Measurements from ENCODE around the gene KRTAP13-1. TPM values are rescaled to one million over a fixed set of nuclear protein-coding genes. Genes with fewer than 3 reads are reported as not detected.

KRTAP13-1 gene
- polyA plus RNA-seq, 1 donor (not counting 4 experiments of a cell fraction or from before 2014, with no cell fraction given), result not detected

DNA sequence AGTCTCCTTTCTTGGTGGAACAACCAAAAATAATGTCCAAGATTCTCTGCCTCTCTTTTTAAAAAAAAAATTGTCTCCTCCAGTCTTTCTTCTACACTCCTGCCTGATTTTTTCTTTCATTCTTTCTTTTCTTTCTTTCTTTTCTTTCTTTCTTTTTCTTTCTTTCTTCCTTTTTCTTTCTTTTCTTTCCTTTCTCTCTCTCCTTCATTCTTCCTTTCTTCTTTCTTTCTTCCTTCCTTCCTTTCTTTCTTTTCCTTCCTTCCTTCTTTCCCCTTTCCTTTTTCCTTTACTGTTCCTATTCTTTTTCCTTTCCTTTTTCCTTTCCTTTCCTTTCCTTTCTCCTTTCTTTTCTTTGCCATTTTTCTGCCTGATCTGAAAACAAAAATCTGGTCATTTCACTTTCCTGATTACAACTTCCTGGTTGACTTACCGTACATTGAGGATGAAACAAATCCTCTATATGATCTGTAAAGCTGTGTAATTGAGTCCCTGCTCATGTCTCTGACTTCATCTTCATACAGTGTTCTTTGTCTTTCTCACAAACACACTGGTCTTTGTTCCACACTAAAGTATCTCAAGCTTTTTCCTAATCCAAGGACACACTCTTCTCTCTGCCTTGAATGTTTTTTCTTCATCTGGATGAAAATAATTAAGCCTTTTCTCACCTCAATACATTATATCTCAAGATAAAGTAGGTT is 41.4 kb upstream of the KRTAP13-1 start:
- Histone ChIP-seq H2AFZ (ENCODE audit: control insufficient read depth, low read length) (no peak overlapping the region), H3K9ac (ENCODE audit: control insufficient read depth, extremely low read depth, insufficient read depth, low read length) (no peak overlapping the region), H3K4me3 (ENCODE audit: control insufficient read depth in 2 of 3, extremely low read depth in 1 of 3, insufficient read depth in 2 of 3, low read depth in 1 of 3, low read length in 3 of 3) (no peak overlapping the region), H3K27ac (ENCODE audit: control insufficient read depth, insufficient read depth, low read length) (no peak overlapping the region), H3K9me1 (ENCODE audit: control insufficient read depth, extremely low read depth, insufficient read depth, low read length) (no peaks in the 10 kb centered on the region), H3K4me1 (ENCODE audit: control insufficient read depth, extremely low read depth, insufficient read depth, low read length) (no peaks in the 10 kb centered on the region), H4K20me1 (ENCODE audit: control insufficient read depth, extremely low read depth, insufficient read depth, low read length) (no peaks in the 10 kb centered on the region), H3K27me3 (ENCODE audit: control insufficient read depth, extremely low read depth, insufficient read depth, low read length) (no peaks in the 10 kb centered on the region), H3K9me3 (ENCODE audit: control insufficient read depth, low read depth, low read length) (no peaks in the 10 kb centered on the region), H3K36me3 (ENCODE audit: control insufficient read depth in 2 of 2, extremely low read depth in 1 of 2, insufficient read depth in 2 of 2, low read length in 2 of 2) (no peaks in the 10 kb centered on the region), H3K79me2 (ENCODE audit: control insufficient read depth, insufficient read depth, low read length) (no peaks in the 10 kb centered on the region), H3K4me2 (ENCODE audit: control insufficient read depth, extremely low read depth, insufficient read depth, low read depth, low read length) (no peak overlapping the region)
- no peak for TF ChIP-seq EZH2 (IDR thresholded peaks at IDR 0.05; ENCODE audit: low read length)
- TF ChIP-seq, protein P1, sequence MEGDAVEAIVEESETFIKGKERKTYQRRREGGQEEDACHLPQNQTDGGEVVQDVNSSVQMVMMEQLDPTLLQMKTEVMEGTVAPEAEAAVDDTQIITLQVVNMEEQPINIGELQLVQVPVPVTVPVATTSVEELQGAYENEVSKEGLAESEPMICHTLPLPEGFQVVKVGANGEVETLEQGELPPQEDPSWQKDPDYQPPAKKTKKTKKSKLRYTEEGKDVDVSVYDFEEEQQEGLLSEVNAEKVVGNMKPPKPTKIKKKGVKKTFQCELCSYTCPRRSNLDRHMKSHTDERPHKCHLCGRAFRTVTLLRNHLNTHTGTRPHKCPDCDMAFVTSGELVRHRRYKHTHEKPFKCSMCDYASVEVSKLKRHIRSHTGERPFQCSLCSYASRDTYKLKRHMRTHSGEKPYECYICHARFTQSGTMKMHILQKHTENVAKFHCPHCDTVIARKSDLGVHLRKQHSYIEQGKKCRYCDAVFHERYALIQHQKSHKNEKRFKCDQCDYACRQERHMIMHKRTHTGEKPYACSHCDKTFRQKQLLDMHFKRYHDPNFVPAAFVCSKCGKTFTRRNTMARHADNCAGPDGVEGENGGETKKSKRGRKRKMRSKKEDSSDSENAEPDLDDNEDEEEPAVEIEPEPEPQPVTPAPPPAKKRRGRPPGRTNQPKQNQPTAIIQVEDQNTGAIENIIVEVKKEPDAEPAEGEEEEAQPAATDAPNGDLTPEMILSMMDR (optimal IDR thresholded peaks at IDR 0.05 in 1 of 3, IDR thresholded peaks at IDR 0.05 in 1 of 3, conservative IDR thresholded peaks at IDR 0.05 in 1 of 3; ENCODE audit: extremely low read depth in 1 of 3, insufficient read depth in 2 of 3, low read length in 3 of 3), result no peak
- no peak for FAIRE-seq
- dilution Hi-C loops (cut with MboI; ENCODE audit: extremely low pct_ligation_motif_present, low sequenced_read_pairs), result no loop called here
- DNase-seq (ENCODE audit: low read depth, low spot score), result no peak

DNA sequence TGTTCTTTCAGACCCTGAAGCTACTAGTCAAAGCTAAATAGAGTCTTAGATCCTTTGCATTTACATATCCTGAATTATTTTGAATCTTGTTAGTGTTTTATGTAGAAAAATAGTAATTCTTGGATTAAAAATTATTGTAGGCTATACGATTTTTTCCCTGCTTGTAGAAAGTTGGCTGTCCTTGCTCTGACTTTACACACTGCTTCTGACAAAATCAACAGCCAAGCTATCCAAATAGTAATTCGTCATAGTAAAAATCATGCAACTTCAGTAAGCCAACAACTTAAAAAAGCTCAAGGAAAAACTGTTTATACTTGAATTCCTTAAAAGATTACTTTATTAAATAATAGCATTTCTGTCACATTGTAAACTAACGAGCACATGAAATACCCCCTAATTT is 39.9 kb upstream of the KRTAP13-1 start:
- H3K79me2 ChIP-seq (ENCODE audit: control insufficient read depth, insufficient read depth, low read length), result no peaks in the 10 kb centered on the region
- H3K9me1 ChIP-seq (ENCODE audit: control insufficient read depth, extremely low read depth, insufficient read depth, low read length), result no peaks in the 10 kb centered on the region
- DNase-seq (ENCODE audit: low read depth, low spot score) (no peak), FAIRE-seq (no peak)
- H3K27me3 ChIP-seq (ENCODE audit: control insufficient read depth, extremely low read depth, insufficient read depth, low read length), result no peaks in the 10 kb centered on the region
- no peaks in the 10 kb centered on the region for H3K36me3 ChIP-seq (ENCODE audit: control insufficient read depth in 2 of 2, extremely low read depth in 1 of 2, insufficient read depth in 2 of 2, low read length in 2 of 2)
- dilution Hi-C loops (cut with MboI; ENCODE audit: extremely low pct_ligation_motif_present, low sequenced_read_pairs), result no loop called here
- no peak overlapping the region for H3K27ac ChIP-seq (ENCODE audit: control insufficient read depth, insufficient read depth, low read length)
- no peaks in the 10 kb centered on the region for H3K4me1 ChIP-seq (ENCODE audit: control insufficient read depth, extremely low read depth, insufficient read depth, low read length)
- no peak overlapping the region for H3K9ac ChIP-seq (ENCODE audit: control insufficient read depth, extremely low read depth, insufficient read depth, low read length)
- TF ChIP-seq, protein P1 (optimal IDR thresholded peaks at IDR 0.05 in 1 of 3, IDR thresholded peaks at IDR 0.05 in 1 of 3, conservative IDR thresholded peaks at IDR 0.05 in 1 of 3; ENCODE audit: extremely low read depth in 1 of 3, insufficient read depth in 2 of 3, low read length in 3 of 3), result no peak
- TF ChIP-seq EZH2 (IDR thresholded peaks at IDR 0.05; ENCODE audit: low read length), result no peak
- no peak overlapping the region for H2AFZ ChIP-seq (ENCODE audit: control insufficient read depth, low read length)
- no peaks in the 10 kb centered on the region for H4K20me1 ChIP-seq (ENCODE audit: control insufficient read depth, extremely low read depth, insufficient read depth, low read length)
- no peak overlapping the region for H3K4me2 ChIP-seq (ENCODE audit: control insufficient read depth, extremely low read depth, insufficient read depth, low read depth, low read length)
- no peaks in the 10 kb centered on the region for H3K9me3 ChIP-seq (ENCODE audit: control insufficient read depth, low read depth, low read length)
- H3K4me3 ChIP-seq (ENCODE audit: control insufficient read depth in 2 of 3, extremely low read depth in 1 of 3, insufficient read depth in 2 of 3, low read depth in 1 of 3, low read length in 3 of 3), result no peak overlapping the region

Data from keratinocyte (primary cell).